ENCODE measurements around the gene CHERP. TPM values are rescaled to one million over a fixed set of nuclear protein-coding genes. Genes with fewer than 3 reads are reported as not detected.

The CHERP gene
- total RNA-seq, 1 experiment from 2014 or later, result 13.4 TPM

GRCh38 chr19:16525751-16526481, 16.3 kb downstream of the CHERP start:
- TF ChIP-seq EZH2phosphoT487 (IDR thresholded peaks at IDR 0.05; ENCODE audit: borderline replicate concordance, low read length) (no peak), EZH2 (IDR thresholded peaks at IDR 0.05; ENCODE audit: low read length, unreplicated experiment) (no peak)
- TF ChIP-seq, protein P1, sequence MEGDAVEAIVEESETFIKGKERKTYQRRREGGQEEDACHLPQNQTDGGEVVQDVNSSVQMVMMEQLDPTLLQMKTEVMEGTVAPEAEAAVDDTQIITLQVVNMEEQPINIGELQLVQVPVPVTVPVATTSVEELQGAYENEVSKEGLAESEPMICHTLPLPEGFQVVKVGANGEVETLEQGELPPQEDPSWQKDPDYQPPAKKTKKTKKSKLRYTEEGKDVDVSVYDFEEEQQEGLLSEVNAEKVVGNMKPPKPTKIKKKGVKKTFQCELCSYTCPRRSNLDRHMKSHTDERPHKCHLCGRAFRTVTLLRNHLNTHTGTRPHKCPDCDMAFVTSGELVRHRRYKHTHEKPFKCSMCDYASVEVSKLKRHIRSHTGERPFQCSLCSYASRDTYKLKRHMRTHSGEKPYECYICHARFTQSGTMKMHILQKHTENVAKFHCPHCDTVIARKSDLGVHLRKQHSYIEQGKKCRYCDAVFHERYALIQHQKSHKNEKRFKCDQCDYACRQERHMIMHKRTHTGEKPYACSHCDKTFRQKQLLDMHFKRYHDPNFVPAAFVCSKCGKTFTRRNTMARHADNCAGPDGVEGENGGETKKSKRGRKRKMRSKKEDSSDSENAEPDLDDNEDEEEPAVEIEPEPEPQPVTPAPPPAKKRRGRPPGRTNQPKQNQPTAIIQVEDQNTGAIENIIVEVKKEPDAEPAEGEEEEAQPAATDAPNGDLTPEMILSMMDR (conservative IDR thresholded peaks at IDR 0.05; ENCODE audit: low read depth, low read length), result no peak
- Histone ChIP-seq H3K9me3 (ENCODE audit: low read length) (no peaks in the 10 kb centered on the region), H2AFZ (ENCODE audit: low read length) (no peak overlapping the region), H3F3A (ENCODE audit: low read length, unreplicated experiment) (no peaks in the 10 kb centered on the region), H3K27me3 (ENCODE audit: low read length) (no peaks in the 10 kb centered on the region), H4K20me1 (ENCODE audit: low read length) (peaks cover 8% of the 10 kb centered on the region; the same call in 1 of the 2 replicates), H3K36me3 (ENCODE audit: low read depth, low read length) (peaks cover 66% of the 10 kb centered on the region), H3K9me2 (replicated peaks; ENCODE audit: low read length) (no peaks in the 10 kb centered on the region), H3K9ac (ENCODE audit: low read length) (no peak overlapping the region), H3K4me3 (ENCODE audit: low read length) (no peak overlapping the region), H3K4me1 (ENCODE audit: insufficient read depth, low read length) (peaks cover 4% of the 10 kb centered on the region; the same call in 1 of the 2 replicates), H3K4me2 (ENCODE audit: low read length) (no peak overlapping the region), H3K27ac (ENCODE audit: low read length) (no peak overlapping the region), H3K79me2 (ENCODE audit: low read length) (no peaks in the 10 kb centered on the region)
- intact Hi-C loops (cut with micrococcal nuclease), result no loop called here
- no TSS peak for BruUV-seq (replicated peaks)
- ATAC-seq (no peak), DNase-seq (no peak)
- ChIA-PET POLR2A (ENCODE audit: unreplicated experiment) (no interaction called here), CTCF (no interaction called here)

DNA sequence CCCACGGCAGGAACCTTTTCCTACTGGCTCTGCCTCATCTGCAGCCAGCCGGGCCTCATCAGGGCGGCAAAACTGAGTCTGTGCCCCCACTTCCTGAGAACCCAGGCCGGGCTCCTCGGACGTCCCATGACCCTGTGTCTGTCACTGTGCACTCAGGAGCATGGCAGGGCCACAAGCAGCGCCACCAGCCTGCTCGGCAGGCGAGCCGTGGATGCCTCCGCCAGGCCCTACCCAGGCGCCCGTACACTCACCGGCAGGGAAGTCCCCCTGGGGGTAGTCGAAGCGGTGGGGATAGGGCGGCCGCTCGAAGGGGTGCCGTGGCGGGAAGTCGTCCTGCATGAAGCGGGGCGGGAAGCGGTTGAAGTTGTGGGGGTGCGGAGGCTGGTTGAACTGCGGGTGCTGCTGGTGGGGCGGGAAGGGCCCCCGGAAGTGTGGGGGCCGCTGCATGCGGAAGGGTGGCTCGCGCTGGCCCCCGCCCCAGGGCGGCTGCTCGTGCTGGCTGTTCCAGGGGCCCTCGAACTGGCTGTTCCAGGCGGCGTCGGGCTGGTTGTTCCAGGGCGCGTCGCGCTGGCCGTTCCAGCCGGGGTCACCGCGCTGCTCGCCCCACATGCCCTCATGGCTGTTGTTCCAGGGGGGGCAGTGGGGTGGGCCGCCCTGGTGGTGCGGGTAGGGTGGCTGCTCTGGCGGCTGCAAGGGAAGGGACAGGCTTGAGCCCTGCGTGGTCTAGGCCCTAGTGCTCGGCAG, 17.1 kb downstream of the CHERP start:
- H3K27ac ChIP-seq (ENCODE audit: low read length), result no peak overlapping the region
- H3K27me3 ChIP-seq (ENCODE audit: low read length), result no peaks in the 10 kb centered on the region
- POLR2A ChIA-PET (ENCODE audit: unreplicated experiment), result no interaction called here
- no peaks in the 10 kb centered on the region for H3K9me2 ChIP-seq (replicated peaks; ENCODE audit: low read length)
- ATAC-seq (no peak), DNase-seq (no peak)
- no TSS peak for BruUV-seq (replicated peaks)
- no peaks in the 10 kb centered on the region for H3K79me2 ChIP-seq (ENCODE audit: low read length)
- H3K9me3 ChIP-seq (ENCODE audit: low read length), result no peaks in the 10 kb centered on the region
- TF ChIP-seq EZH2phosphoT487 (IDR thresholded peaks at IDR 0.05; ENCODE audit: borderline replicate concordance, low read length) (no peak), EZH2 (IDR thresholded peaks at IDR 0.05; ENCODE audit: low read length, unreplicated experiment) (no peak)
- TF ChIP-seq, protein P1 (conservative IDR thresholded peaks at IDR 0.05; ENCODE audit: low read depth, low read length), result no peak
- intact Hi-C loops (cut with micrococcal nuclease), result no loop called here
- CTCF ChIA-PET, result no interaction called here
- no peak overlapping the region for H3K4me3 ChIP-seq (ENCODE audit: low read length)
- no peak overlapping the region for H3K4me2 ChIP-seq (ENCODE audit: low read length)
- peaks cover 4% of the 10 kb centered on the region; the same call in 1 of the 2 replicates for H3K4me1 ChIP-seq (ENCODE audit: insufficient read depth, low read length)
- H3K9ac ChIP-seq (ENCODE audit: low read length), result no peak overlapping the region
- peaks cover 68% of the 10 kb centered on the region for H3K36me3 ChIP-seq (ENCODE audit: low read depth, low read length)
- H4K20me1 ChIP-seq (ENCODE audit: low read length), result peaks cover 8% of the 10 kb centered on the region; the same call in 1 of the 2 replicates
- no peak overlapping the region for H2AFZ ChIP-seq (ENCODE audit: low read length)
- no peaks in the 10 kb centered on the region for H3F3A ChIP-seq (ENCODE audit: low read length, unreplicated experiment)

All from PC-3 (cell line).